IMR-90 (cell line): ENCODE results near the gene GNRH2. TPM values are rescaled to one million over a fixed set of nuclear protein-coding genes. Genes with fewer than 3 reads are reported as not detected.
A peak's percentile ranks its signal among the peaks of the same experiment; 100 is the strongest.

ENCODE experiments used
- ATAC-seq: fragments of 200-7000 bp; cut with Tn5 transposase; 2 replicates; pipeline ENCODE4 v1.9.1; 2020; ENCODE audit warnings: low read depth, mild to moderate bottlenecking, moderate library complexity
- BruUV-seq: library from RNA; stranded (reverse); fragments of 400-500 nt; replicated peaks from 2 replicates; lab custom pipeline; 2021; lab: Mats Ljungman, UMichigan
- CTCF ChIA-PET: fragments of 300-600 bp; formaldehyde crosslinking; extraction: SDS; loops from one replicate; lab custom pipeline; 2021; ENCODE audit warnings: antibody characterized with exemption; lab: Yijun Ruan, JAX
- POLR2A ChIA-PET: fragments of 300-600 bp; sonication (Branson Sonifier 250); formaldehyde crosslinking; loops from one replicate; lab custom pipeline; 2022; ENCODE audit warnings: antibody characterized with exemption; ENCODE audit not compliant: unreplicated experiment; lab: Charles Lee
- DNase-seq: peaks from one replicate; pipeline ENCODE4 v3.0.0; 2013
- H2AFZ ChIP-seq: replicated peaks from 2 replicates; pipeline ENCODE3; 2013; ENCODE audit warnings: low read length, mild to moderate bottlenecking; ENCODE audit not compliant: poor library complexity
- H2AK5ac ChIP-seq: 2 replicates; pipeline ENCODE4 v1.6.1; 2013; ENCODE audit warnings: low read depth, low read length, inconsistent platforms
- H2AK9ac ChIP-seq: replicated peaks from 2 replicates; pipeline ENCODE3; 2013; ENCODE audit warnings: mild to moderate bottlenecking, low read depth, low read length, moderate library complexity; ENCODE audit not compliant: poor library complexity
- H2BK120ac ChIP-seq: 2 replicates; pipeline ENCODE4 v1.6.1; 2013; ENCODE audit warnings: low read depth, low read length, inconsistent platforms
- H2BK15ac ChIP-seq: 3 replicates; pipeline ENCODE4 v1.6.1; 2013; ENCODE audit warnings: low read depth, low read length, inconsistent platforms
- H2BK20ac ChIP-seq: 2 replicates; pipeline ENCODE4 v1.6.1; 2013; ENCODE audit warnings: low read depth, mild to moderate bottlenecking, inconsistent platforms, low read length, moderate library complexity
- H2BK5ac ChIP-seq: 2 replicates; pipeline ENCODE4 v1.6.1; 2013; ENCODE audit warnings: mild to moderate bottlenecking, low read depth, low read length, inconsistent platforms; ENCODE audit not compliant: poor library complexity, severe bottlenecking
- H3K14ac ChIP-seq: replicated peaks from 2 replicates; pipeline ENCODE4 v1.6.1; 2013; ENCODE audit warnings: low read depth, low read length, inconsistent platforms
- H3K18ac ChIP-seq: 2 replicates; pipeline ENCODE4 v1.6.1; 2013; ENCODE audit warnings: low read depth, low read length, control low read depth
- H3K23ac ChIP-seq: 2 replicates; pipeline ENCODE4 v1.6.1; 2013; ENCODE audit warnings: low read depth, low read length, inconsistent platforms
- H3K27ac ChIP-seq: 2 replicates; pipeline ENCODE4 v1.5.1; 2013; ENCODE audit warnings: mild to moderate bottlenecking, control low read depth, low read length; ENCODE audit not compliant: insufficient read depth
- H3K27me3 ChIP-seq: 2 replicates; pipeline ENCODE4 v1.6.1; 2013; ENCODE audit warnings: low read length; ENCODE audit not compliant: control insufficient read depth, insufficient read depth
- H3K36me3 ChIP-seq: 2 replicates; pipeline ENCODE4 v1.6.1; 2013; ENCODE audit warnings: low read length, mixed read lengths; ENCODE audit not compliant: control insufficient read depth, insufficient read depth
- H3K4ac ChIP-seq: 2 replicates; pipeline ENCODE4 v1.6.1; 2013; ENCODE audit warnings: low read depth, low read length, inconsistent platforms
- H3K4me1 ChIP-seq: 2 replicates; pipeline ENCODE4 v1.6.1; 2013; ENCODE audit warnings: low read length, mixed read lengths; ENCODE audit not compliant: control insufficient read depth, insufficient read depth
- H3K4me2 ChIP-seq: 2 replicates; pipeline ENCODE4 v1.6.1; 2013; ENCODE audit warnings: low read depth, mild to moderate bottlenecking, control low read depth, low read length, moderate library complexity
- H3K4me3 ChIP-seq: 2 replicates; pipeline ENCODE4 v1.5.1; 2013; ENCODE audit warnings: low read depth, mild to moderate bottlenecking, control low read depth, low read length, moderate library complexity; ENCODE audit not compliant: insufficient read depth
- H3K56ac ChIP-seq: 2 replicates; pipeline ENCODE4 v1.6.1; 2013; ENCODE audit warnings: low read length, inconsistent platforms; ENCODE audit not compliant: insufficient read depth; ENCODE audit errors: extremely low read depth
- H3K79me1 ChIP-seq, 2 experiments: 2 replicates each; pipeline ENCODE4 v1.6.1; 2013; ENCODE audit warnings: low read length in 2 of 2, inconsistent platforms in 1 of 2, low read depth in 1 of 2
- H3K9ac ChIP-seq: 2 replicates; pipeline ENCODE4 v1.6.1; 2013; ENCODE audit warnings: low read depth, low read length, control low read depth
- H3K9me1 ChIP-seq: 2 replicates; pipeline ENCODE4 v1.6.1; 2013; ENCODE audit warnings: low read length, inconsistent platforms; ENCODE audit not compliant: insufficient read depth
- H3K9me3 ChIP-seq: 2 replicates; pipeline ENCODE4 v1.6.1; 2013; ENCODE audit warnings: low read length; ENCODE audit not compliant: control insufficient read depth, insufficient read depth
- H4K20me1 ChIP-seq: 2 replicates; pipeline ENCODE4 v1.6.1; 2013; ENCODE audit warnings: low read length, inconsistent platforms; ENCODE audit not compliant: insufficient read depth
- H4K5ac ChIP-seq: 2 replicates; pipeline ENCODE4 v1.6.1; 2013; ENCODE audit warnings: mild to moderate bottlenecking, low read depth, low read length, control low read depth
- H4K8ac ChIP-seq, 2 experiments: 2 replicates each; pipeline ENCODE4 v1.6.1; 2013; ENCODE audit warnings: low read depth in 2 of 2, low read length in 2 of 2, control low read depth in 1 of 2, inconsistent platforms in 1 of 2
- H4K91ac ChIP-seq: 2 replicates; pipeline ENCODE4 v1.6.1; 2013; ENCODE audit warnings: low read depth, low read length, inconsistent platforms; ENCODE audit not compliant: insufficient read depth
- CEBPB ChIP-seq: IDR thresholded peaks from 2 replicates; pipeline ENCODE4 v1.6.1; 2012; ENCODE audit warnings: low read depth, low read length, improper control_type of control experiment
- NFE2L2 ChIP-seq: fragments of 150-350 bp; IDR thresholded peaks from 2 replicates; pipeline ENCODE4 v1.6.1; 2016; ENCODE audit warnings: low read depth, mild to moderate bottlenecking, low read length
- POLR2A ChIP-seq: IDR thresholded peaks from 2 replicates; pipeline ENCODE4 v1.6.1; 2012; ENCODE audit warnings: mild to moderate bottlenecking, low read depth, low read length
- RAD21 ChIP-seq: IDR thresholded peaks from 2 replicates; pipeline ENCODE4 v1.6.1; 2012; ENCODE audit warnings: low read length, improper control_type of control experiment
- WGBS, 2 experiments: methylation state at CpG; one replicate each; pipeline versions ENCODE4 v1.1.5 to v1.1.7; 2013; ENCODE audit warnings: missing lambda C conversion rate in 2 of 2; ENCODE audit not compliant: insufficient read length in 1 of 2; ENCODE audit errors: extremely low coverage in 2 of 2; 5-methylcytosine and 5-hydroxymethylcytosine counted together
- dilution Hi-C: fragments of 300-500 bp; cut with HindIII; formaldehyde crosslinking; loops from one replicate; pipeline ENCODE4 v1.14.3; 2018; ENCODE audit warnings: low sequenced_read_pairs; ENCODE audit not compliant: unreplicated experiment
- in situ Hi-C: fragments of 300-500 bp; cut with MboI; formaldehyde crosslinking; loops from 3 replicates; pipeline ENCODE4 v1.14.3; 2019; ENCODE audit warnings: low sequenced_read_pairs, inconsistent platforms, mixed read lengths
- intact Hi-C: fragments of 100-400 bp; cut with micrococcal nuclease; formaldehyde crosslinking; loops from 2 replicates; pipeline ENCODE4 v1.10.0; 2022
- polyA plus RNA-seq, 3 experiments: library from polyadenylated mRNA; depleted of rRNA; stranded (reverse); fragments of >200 nt; gene quantifications; 2 replicates each; pipeline ENCODE4 v1.2.3, GENCODE V29; 2012; ENCODE audit warnings: low replicate concordance in 1 of 3
- total RNA-seq: library from RNA; depleted of rRNA; stranded (reverse); fragments of >200 nt; gene quantifications from 2 replicates; pipeline ENCODE4 v1.2.3, GENCODE V29; 2012

The GNRH2 gene
- total and polyA plus RNA-seq, 2 of the 4 experiments (the other 2 are of a cell fraction): 0.18 to 0.21 TPM

- no peak overlapping the region for H2AK5ac ChIP-seq
- no peak for TF ChIP-seq CEBPB
- no peak for TF ChIP-seq POLR2A
- TF ChIP-seq RAD21: no peak
- TF ChIP-seq NFE2L2: no peak
- no peak overlapping the region for H2BK20ac ChIP-seq
- H3K23ac ChIP-seq: no peak overlapping the region
- H3K27me3 ChIP-seq: peaks cover 52% of the 10 kb centered on the region
- WGBS, 2 experiments: 90% methylated on average over 4 of the region's 11 CpGs; no CpG with 5 or more reads in 1 of the 2 experiments
- BruUV-seq: no TSS peak
- H2AK9ac ChIP-seq: no peak overlapping the region
- ATAC-seq (no peak), DNase-seq (no peak)
- no peak overlapping the region for H3K14ac ChIP-seq
- no peaks in the 10 kb centered on the region for H3K79me1 ChIP-seq
- no peak overlapping the region for H4K91ac ChIP-seq
- in situ Hi-C loops (no loop called here), dilution Hi-C loops (no loop called here), intact Hi-C loops (no loop called here)
- no peak overlapping the region for H3K4ac ChIP-seq
- no peak overlapping the region for H2BK15ac ChIP-seq
- no peak overlapping the region for H2BK120ac ChIP-seq
- no peaks in the 10 kb centered on the region for H3K36me3 ChIP-seq
- no peaks in the 10 kb centered on the region for H4K20me1 ChIP-seq
- H3K4me3 ChIP-seq: no peak overlapping the region
- no peak overlapping the region for H4K8ac ChIP-seq
- CTCF ChIA-PET: no interaction called here
- peaks cover 2% of the 10 kb centered on the region; the same call in 1 of the 2 replicates for H3K9me1 ChIP-seq
- peak overlapping the region; percentile 58 for H2AFZ ChIP-seq
- H3K56ac ChIP-seq: no peak overlapping the region
- no peak overlapping the region for H3K27ac ChIP-seq
- POLR2A ChIA-PET: no interaction called here
- H3K4me1 ChIP-seq: no peaks in the 10 kb centered on the region; the same call in 1 of the 2 replicates
- H3K18ac ChIP-seq: no peak overlapping the region
- H3K9me3 ChIP-seq: no peaks in the 10 kb centered on the region; the same call in 1 of the 2 replicates
- H4K5ac ChIP-seq: no peak overlapping the region
- no peak overlapping the region for H3K9ac ChIP-seq
- H2BK5ac ChIP-seq: no peak overlapping the region
- H3K4me2 ChIP-seq: no peak overlapping the region
These were observed 38.2 kb downstream of the GNRH2 start for GRCh38 chr20:3081641-3082040.
